Endothelial cell of umbilical vein (primary cell): ENCODE results near the gene PEDS1. TPM values are rescaled to one million over a fixed set of nuclear protein-coding genes. Genes with fewer than 3 reads are reported as not detected.

ENCODE experiments used
- BruUV-seq: library from RNA; stranded (reverse); fragments of 400-500 nt; replicated peaks from 2 replicates; lab custom pipeline; 2021; lab: Mats Ljungman, UMichigan
- CTCF ChIA-PET: fragments of 300-600, 350-600 bp; sonication (Branson Sonifier 250); formaldehyde crosslinking; loops from one replicate; lab custom pipeline; 2021; ENCODE audit warnings: antibody characterized with exemption, inconsistent platforms; lab: Charles Lee
- POLR2A ChIA-PET: fragments of 300-600, 350-600 bp; sonication (Branson Sonifier 250); formaldehyde crosslinking; loops from one replicate; lab custom pipeline; 2021; ENCODE audit warnings: antibody characterized with exemption, inconsistent platforms; lab: Charles Lee
- DNase-seq: peaks from one replicate; pipeline ENCODE4 v3.0.0-alpha.2; 2011; ENCODE audit warnings: low read depth, low spot score
- FAIRE-seq: peaks from 2 replicates; lab custom pipeline; 2011; peaks lifted over from hg19 to GRCh38; lab: Jason Lieb, UNC
- H2AFZ ChIP-seq: 2 replicates; pipeline ENCODE4 v1.6.0; 2012; ENCODE audit warnings: low read depth, low read length, control low read depth, inconsistent platforms
- H3K27ac ChIP-seq: 2 replicates; pipeline ENCODE4 v1.5.1; 2011; ENCODE audit warnings: low read depth, mild to moderate bottlenecking, control low read depth, low read length, moderate library complexity; ENCODE audit not compliant: insufficient read depth
- H3K27me3 ChIP-seq, 2 experiments: 2 replicates each; pipeline versions ENCODE4 v1.6.0 to v1.6.1; 2011; ENCODE audit warnings: low read length in 2 of 2, mixed read lengths in 1 of 2; ENCODE audit not compliant: control insufficient read depth in 2 of 2, insufficient read depth in 2 of 2
- H3K36me3 ChIP-seq, 2 experiments: 2 replicates in 1 of 2; 3 replicates in 1 of 2; pipeline ENCODE4 v1.5.1; 2011; ENCODE audit warnings: low read length in 2 of 2, mild to moderate bottlenecking in 1 of 2, moderate library complexity in 1 of 2; ENCODE audit not compliant: control insufficient read depth in 2 of 2, insufficient read depth in 2 of 2; ENCODE audit errors: extremely low read depth in 1 of 2
- H3K4me1 ChIP-seq: 3 replicates; pipeline ENCODE4 v1.5.1; 2011; ENCODE audit warnings: mild to moderate bottlenecking, low read length; ENCODE audit not compliant: control insufficient read depth, insufficient read depth; ENCODE audit errors: extremely low read depth
- H3K4me2 ChIP-seq: 2 replicates; pipeline ENCODE4 v1.6.1; 2011; ENCODE audit warnings: low read length, control low read depth, mixed read lengths; ENCODE audit not compliant: insufficient read depth
- H3K4me3 ChIP-seq, 3 experiments: fragments of 200-600 bp in 1 of 3; sonication (generic), shearing (Covaris generic) in 1 of 3; replicated peaks in 1 of 3; 2 replicates each; pipeline ENCODE4 v1.5.1; 2011 to 2016; ENCODE audit warnings: control low read depth in 3 of 3, low read length in 3 of 3, mild to moderate bottlenecking in 2 of 3, inconsistent platforms in 1 of 3, low read depth in 1 of 3, moderate library complexity in 1 of 3; ENCODE audit not compliant: insufficient read depth in 1 of 3
- H3K79me2 ChIP-seq: 2 replicates; pipeline ENCODE4 v1.6.0; 2012; ENCODE audit warnings: low read length, inconsistent platforms; ENCODE audit not compliant: control insufficient read depth, insufficient read depth
- H3K9ac ChIP-seq: replicated peaks from 2 replicates; pipeline ENCODE3; 2011; ENCODE audit warnings: low read length, control low read depth; ENCODE audit not compliant: insufficient read depth; ENCODE audit errors: extremely low read depth
- H3K9me1 ChIP-seq: replicated peaks from 3 replicates; pipeline ENCODE4 v1.6.0; 2011; ENCODE audit warnings: mild to moderate bottlenecking, low read length; ENCODE audit not compliant: control insufficient read depth, insufficient read depth; ENCODE audit errors: extremely low read depth
- H3K9me3 ChIP-seq: replicated peaks from 2 replicates; pipeline ENCODE4 v1.5.1; 2012; ENCODE audit warnings: low read length, inconsistent platforms; ENCODE audit not compliant: control insufficient read depth, insufficient read depth
- H4K20me1 ChIP-seq: replicated peaks from 2 replicates; pipeline ENCODE3; 2011; ENCODE audit warnings: mild to moderate bottlenecking, low read length; ENCODE audit not compliant: control insufficient read depth, insufficient read depth; ENCODE audit errors: extremely low read depth
- GATA2 ChIP-seq: IDR thresholded peaks from 2 replicates; pipeline ENCODE4 v1.7.0; 2011; ENCODE audit warnings: low read depth, mild to moderate bottlenecking, moderate library complexity, mixed read lengths, low read length; ENCODE audit not compliant: insufficient read length, insufficient read depth
- MYC ChIP-seq: IDR thresholded peaks from one replicate; pipeline ENCODE4 v1.6.1; 2011; ENCODE audit warnings: mild to moderate bottlenecking, low read depth, low read length
- POLR2A ChIP-seq: IDR thresholded peaks from 2 replicates; pipeline ENCODE4 v1.6.1; 2012; ENCODE audit warnings: low read depth, mild to moderate bottlenecking, control low read depth, low read length
- dilution Hi-C: fragments of 300-500 bp; cut with MboI; formaldehyde crosslinking; loops from one replicate; pipeline ENCODE4 v1.15.0; 2019; ENCODE audit warnings: low sequenced_read_pairs; ENCODE audit not compliant: extremely low pct_ligation_motif_present
- intact Hi-C: fragments of 100-400 bp; cut with micrococcal nuclease; formaldehyde crosslinking; loops from one replicate; pipeline ENCODE4 v1.10.0; 2022
- polyA plus RNA-seq, 4 experiments: library from polyadenylated mRNA; depleted of rRNA in 3 of 4; stranded (reverse) in 3 of 4; unstranded in 1 of 4; fragments of >200 nt; gene quantifications; 2 replicates each; pipeline versions ENCODE4 v1.2.1 to v1.2.3, GENCODE V29; 2011 to 2012; ENCODE audit warnings: missing spikeins in 1 of 4
- total RNA-seq: library from RNA; stranded (reverse); gene quantifications from 2 replicates; pipeline ENCODE4 v1.2.3, GENCODE V29; 2021
- TF ChIP-seq, protein P1 (sequence below), 2 donors: IDR thresholded peaks; 1 replicate in 1 of 2; 2 replicates in 1 of 2; pipeline ENCODE4 v1.5.1; 2011; ENCODE audit warnings: low read length in 2 of 2, mild to moderate bottlenecking in 2 of 2, moderate library complexity in 2 of 2, control low read depth in 1 of 2, inconsistent platforms in 1 of 2, low read depth in 1 of 2; ENCODE audit not compliant: insufficient read depth in 1 of 2; ENCODE audit errors: extremely low read depth in 1 of 2

Gene PEDS1
- total and polyA plus RNA-seq, 2 donors (not counting 3 experiments of a cell fraction or from before 2014, with no cell fraction given): 62.7 to 131 TPM

- Histone ChIP-seq H3K4me2 (peak overlapping the region; percentile 90), H3K9me1 (no peaks in the 10 kb centered on the region), H3K9me3 (no peaks in the 10 kb centered on the region), H3K4me1 (peaks cover 44% of the 10 kb centered on the region), H3K79me2 (peaks cover 52% of the 10 kb centered on the region), H3K27me3 (no peaks in the 10 kb centered on the region), H3K9ac (peak overlapping the region; percentile 82), H4K20me1 (no peaks in the 10 kb centered on the region), H3K36me3 (peaks cover 0 to 6% of the 10 kb centered on the region in 2 experiments), H2AFZ (no peak overlapping the region), H3K27ac (peak overlapping the region; percentile 77), H3K4me3 (peak overlapping the region; percentile 53 to 86 (median 80))
- intact Hi-C loops: loop anchor here (1.0 to 5.0 kb wide), 4 partner anchors 13 to 1426 kb away; partner anchors contain the start of genes SNAI1 and UBE2V1
- BruUV-seq: TSS peak; percentile 35
- dilution Hi-C loops: no loop called here
- CTCF ChIA-PET: interaction anchor here (0.6 to 4.7 kb wide), 16 partner anchors 9 to 174 kb away, joined by 3 to 41 read pairs (median 10); partner anchors contain the start of gene UBE2V1
- POLR2A ChIA-PET: interaction anchor here (0.9 to 1.8 kb wide), 6 partner anchors 11 to 32 kb away, joined by 3 to 11 read pairs (median 6); no protein-coding TSS in a partner anchor
- TF ChIP-seq MYC (no peak), GATA2 (no peak), POLR2A (no peak)
- TF ChIP-seq, protein P1, sequence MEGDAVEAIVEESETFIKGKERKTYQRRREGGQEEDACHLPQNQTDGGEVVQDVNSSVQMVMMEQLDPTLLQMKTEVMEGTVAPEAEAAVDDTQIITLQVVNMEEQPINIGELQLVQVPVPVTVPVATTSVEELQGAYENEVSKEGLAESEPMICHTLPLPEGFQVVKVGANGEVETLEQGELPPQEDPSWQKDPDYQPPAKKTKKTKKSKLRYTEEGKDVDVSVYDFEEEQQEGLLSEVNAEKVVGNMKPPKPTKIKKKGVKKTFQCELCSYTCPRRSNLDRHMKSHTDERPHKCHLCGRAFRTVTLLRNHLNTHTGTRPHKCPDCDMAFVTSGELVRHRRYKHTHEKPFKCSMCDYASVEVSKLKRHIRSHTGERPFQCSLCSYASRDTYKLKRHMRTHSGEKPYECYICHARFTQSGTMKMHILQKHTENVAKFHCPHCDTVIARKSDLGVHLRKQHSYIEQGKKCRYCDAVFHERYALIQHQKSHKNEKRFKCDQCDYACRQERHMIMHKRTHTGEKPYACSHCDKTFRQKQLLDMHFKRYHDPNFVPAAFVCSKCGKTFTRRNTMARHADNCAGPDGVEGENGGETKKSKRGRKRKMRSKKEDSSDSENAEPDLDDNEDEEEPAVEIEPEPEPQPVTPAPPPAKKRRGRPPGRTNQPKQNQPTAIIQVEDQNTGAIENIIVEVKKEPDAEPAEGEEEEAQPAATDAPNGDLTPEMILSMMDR (IDR thresholded peaks at IDR 0.05; ENCODE audit: extremely low read depth in 1 of 2, insufficient read depth in 1 of 2, low read depth in 1 of 2, low read length in 2 of 2): no peak
- FAIRE-seq (no peak), DNase-seq (no peak)
Observed at GRCh38 chr20:50153153-50153499, 397 bp downstream of the PEDS1 start.
